Activated T-cell treated with anti-CD3 and anti-CD28 coated beads, Interleukin-2, amount 50 U/mL, for 24 hours (primary cell): Measurements from ENCODE around the gene DLEC1.
"Not testable (repeated sequence)": the region's sequence is repeated elsewhere in the genome, so short reads cannot be mapped to it uniquely, and the experiment has no call there.

ENCODE experiments used
- DNase-seq: peaks from one replicate; pipeline ENCODE4 v3.0.0-alpha.2; 2020
- H3K27ac Mint-ChIP-seq: 2 replicates; pipeline ENCODE4 v1.8.0; 2020; ENCODE audit warnings: mild to moderate bottlenecking, mixed read lengths
- H3K27me3 Mint-ChIP-seq: 2 replicates; pipeline ENCODE4 v1.8.0; 2020; ENCODE audit warnings: mixed read lengths
- H3K36me3 Mint-ChIP-seq: 2 replicates; pipeline ENCODE4 v1.8.0; 2020; ENCODE audit warnings: low read depth, mixed read lengths
- H3K4me1 Mint-ChIP-seq: 2 replicates; pipeline ENCODE4 v1.8.0; 2020; ENCODE audit warnings: low read depth, mixed read lengths
- H3K4me3 Mint-ChIP-seq: 2 replicates; pipeline ENCODE4 v1.8.0; 2020; ENCODE audit warnings: mild to moderate bottlenecking, moderate library complexity, mixed read lengths
- H3K9me3 Mint-ChIP-seq: 2 replicates; pipeline ENCODE4 v1.8.0; 2020; ENCODE audit warnings: mixed read lengths

The DLEC1 gene

GRCh38 chr3:38059591-38059990, 20.6 kb downstream of the DLEC1 start:
- Mint-ChIP-seq H3K9me3 (no peaks in the 10 kb centered on the region), H3K27me3 (no peaks in the 10 kb centered on the region), H3K36me3 (no peaks in the 10 kb centered on the region), H3K27ac (no peak overlapping the region), H3K4me1 (peaks cover 6% of the 10 kb centered on the region), H3K4me3 (no peak overlapping the region)
- no peak for DNase-seq

- peaks cover 2% of the 10 kb centered on the region for H3K36me3 Mint-ChIP-seq
These were observed 23.8 kb downstream of the DLEC1 start for GRCh38 chr3:38062809-38063208.

GRCh38 chr3:38064453-38064852, 25.4 kb downstream of the DLEC1 start:
- H3K27me3 Mint-ChIP-seq, H3K9me3 Mint-ChIP-seq, DNase-seq, H3K4me3 Mint-ChIP-seq, H3K4me1 Mint-ChIP-seq, H3K36me3 Mint-ChIP-seq, H3K27ac Mint-ChIP-seq: not testable (repeated sequence)

More at GRCh38 chr3:38062809-38063208, 23.8 kb downstream of the DLEC1 start:
- DNase-seq = no peak
- Mint-ChIP-seq H3K27me3 (no peaks in the 10 kb centered on the region), H3K27ac (no peak overlapping the region), H3K4me3 (no peak overlapping the region), H3K9me3 (no peaks in the 10 kb centered on the region), H3K4me1 (no peaks in the 10 kb centered on the region)

- Mint-ChIP-seq H3K4me3 (no peak overlapping the region), H3K9me3 (no peaks in the 10 kb centered on the region), H3K4me1 (no peaks in the 10 kb centered on the region), H3K27me3 (no peaks in the 10 kb centered on the region), H3K36me3 (peaks cover 2% of the 10 kb centered on the region), H3K27ac (no peak overlapping the region)
- DNase-seq = no peak
These were observed 28.7 kb downstream of the DLEC1 start for GRCh38 chr3:38067508-38068233.

GRCh38 chr3:38070013-38070412, 31.0 kb downstream of the DLEC1 start:
- H3K27me3 Mint-ChIP-seq = no peaks in the 10 kb centered on the region
- H3K9me3 Mint-ChIP-seq = no peaks in the 10 kb centered on the region
- H3K4me3 Mint-ChIP-seq = no peak overlapping the region
- DNase-seq = no peak
- no peaks in the 10 kb centered on the region for H3K4me1 Mint-ChIP-seq
- H3K27ac Mint-ChIP-seq = no peak overlapping the region
- H3K36me3 Mint-ChIP-seq = peaks cover 2% of the 10 kb centered on the region

- H3K27me3 Mint-ChIP-seq, H3K4me1 Mint-ChIP-seq, H3K4me3 Mint-ChIP-seq, H3K9me3 Mint-ChIP-seq, DNase-seq, H3K36me3 Mint-ChIP-seq, H3K27ac Mint-ChIP-seq: not testable (repeated sequence)
These were observed 38.1 kb downstream of the DLEC1 start for GRCh38 chr3:38077073-38077472.

GRCh38 chr3:38082296-38082695, 43.3 kb downstream of the DLEC1 start:
- not testable (repeated sequence) for H3K36me3 Mint-ChIP-seq, H3K4me3 Mint-ChIP-seq, H3K27ac Mint-ChIP-seq, DNase-seq, H3K27me3 Mint-ChIP-seq, H3K4me1 Mint-ChIP-seq
- peaks cover 13% of the 10 kb centered on the region for H3K9me3 Mint-ChIP-seq

GRCh38 chr3:38083254-38083653, 44.2 kb downstream of the DLEC1 start:
- H3K9me3 Mint-ChIP-seq = peaks cover 13% of the 10 kb centered on the region
- H3K27me3 Mint-ChIP-seq, H3K4me1 Mint-ChIP-seq, H3K36me3 Mint-ChIP-seq, DNase-seq, H3K4me3 Mint-ChIP-seq, H3K27ac Mint-ChIP-seq: not testable (repeated sequence)

GRCh38 chr3:38083871-38084333, 44.9 kb downstream of the DLEC1 start:
- no peak overlapping the region for H3K4me3 Mint-ChIP-seq
- H3K4me1 Mint-ChIP-seq = no peaks in the 10 kb centered on the region
- H3K27me3 Mint-ChIP-seq = no peaks in the 10 kb centered on the region
- H3K36me3 Mint-ChIP-seq = peaks cover 2% of the 10 kb centered on the region
- DNase-seq = no peak
- peaks cover 13% of the 10 kb centered on the region for H3K9me3 Mint-ChIP-seq
- peak overlapping the region; percentile 74 for H3K27ac Mint-ChIP-seq

- Mint-ChIP-seq H3K9me3 (peaks cover 13% of the 10 kb centered on the region), H3K36me3 (peaks cover 2% of the 10 kb centered on the region), H3K4me3 (no peak overlapping the region), H3K27me3 (no peaks in the 10 kb centered on the region), H3K4me1 (no peaks in the 10 kb centered on the region), H3K27ac (peak overlapping the region; percentile 74)
- peak; percentile 45 for DNase-seq
These were observed 45.6 kb downstream of the DLEC1 start for GRCh38 chr3:38084334-38085310.

GRCh38 chr3:38085311-38085942, 46.4 kb downstream of the DLEC1 start:
- peaks cover 12% of the 10 kb centered on the region for H3K9me3 Mint-ChIP-seq
- no peaks in the 10 kb centered on the region for H3K4me1 Mint-ChIP-seq
- H3K27me3 Mint-ChIP-seq = no peaks in the 10 kb centered on the region
- DNase-seq = no peak
- no peak overlapping the region for H3K27ac Mint-ChIP-seq
- no peak overlapping the region for H3K4me3 Mint-ChIP-seq
- H3K36me3 Mint-ChIP-seq = peaks cover 2% of the 10 kb centered on the region

GRCh38 chr3:38085943-38086324, 46.9 kb downstream of the DLEC1 start:
- H3K27me3 Mint-ChIP-seq = no peaks in the 10 kb centered on the region
- H3K36me3 Mint-ChIP-seq = peaks cover 2% of the 10 kb centered on the region
- peaks cover 11% of the 10 kb centered on the region for H3K9me3 Mint-ChIP-seq
- no peak overlapping the region for H3K4me3 Mint-ChIP-seq
- H3K4me1 Mint-ChIP-seq = no peaks in the 10 kb centered on the region
- DNase-seq = no peak
- no peak overlapping the region for H3K27ac Mint-ChIP-seq

- no peak for DNase-seq
- no peak overlapping the region for H3K4me3 Mint-ChIP-seq
- H3K27me3 Mint-ChIP-seq = no peaks in the 10 kb centered on the region
- H3K36me3 Mint-ChIP-seq = peaks cover 2% of the 10 kb centered on the region
- peaks cover 11% of the 10 kb centered on the region for H3K9me3 Mint-ChIP-seq
- no peaks in the 10 kb centered on the region for H3K4me1 Mint-ChIP-seq
- no peak overlapping the region for H3K27ac Mint-ChIP-seq
These were observed 47.5 kb downstream of the DLEC1 start for GRCh38 chr3:38086496-38086895.

- DNase-seq, H3K27ac Mint-ChIP-seq, H3K4me3 Mint-ChIP-seq, H3K4me1 Mint-ChIP-seq, H3K36me3 Mint-ChIP-seq, H3K27me3 Mint-ChIP-seq: not testable (repeated sequence)
- peaks cover 11% of the 10 kb centered on the region for H3K9me3 Mint-ChIP-seq
These were observed 48.3 kb downstream of the DLEC1 start for GRCh38 chr3:38087278-38087677.
